Thymus (tissue), 11 donors: Measurements from ENCODE around the gene GPR4. TPM values are rescaled to one million over a fixed set of nuclear protein-coding genes. Genes with fewer than 3 reads are reported as not detected.

ENCODE experiments used
- DNase-seq, 9 donors: peaks; one replicate each; pipeline ENCODE4 v3.0.0-alpha.2; 2013; ENCODE audit warnings: low spot score in 9 of 9, low read depth in 6 of 9, missing footprints in 1 of 9
- H3K27ac ChIP-seq, 2 donors: one replicate each; pipeline ENCODE4 v1.5.1; 2013; ENCODE audit warnings: control low read depth in 1 of 2, low read depth in 1 of 2, low read length in 1 of 2, mild to moderate bottlenecking in 1 of 2, moderate library complexity in 1 of 2
- H3K27me3 ChIP-seq, 2 donors: one replicate each; pipeline ENCODE4 v1.5.1; 2013; ENCODE audit warnings: low read length in 1 of 2; ENCODE audit not compliant: control insufficient read depth in 2 of 2, insufficient read depth in 1 of 2
- H3K36me3 ChIP-seq, 2 donors: one replicate each; pipeline ENCODE4 v1.5.1; 2013; ENCODE audit warnings: low read length in 1 of 2, mild to moderate bottlenecking in 1 of 2, moderate library complexity in 1 of 2; ENCODE audit not compliant: control insufficient read depth in 2 of 2, insufficient read depth in 2 of 2
- H3K4me1 ChIP-seq, 2 donors: one replicate each; pipeline ENCODE4 v1.5.1; 2013; ENCODE audit warnings: low read length in 2 of 2; ENCODE audit not compliant: control insufficient read depth in 2 of 2, insufficient read depth in 2 of 2
- H3K4me3 ChIP-seq, 2 donors: one replicate each; pipeline ENCODE4 v1.5.1; 2013; ENCODE audit warnings: low read length in 2 of 2, control low read depth in 1 of 2, mild to moderate bottlenecking in 1 of 2
- H3K9me3 ChIP-seq, 2 donors: one replicate each; pipeline ENCODE4 v1.5.1; 2013; ENCODE audit warnings: low read length in 1 of 2, mild to moderate bottlenecking in 1 of 2; ENCODE audit not compliant: control insufficient read depth in 2 of 2, insufficient read depth in 1 of 2
- WGBS: extraction: QIAGEN DNeasy Blood & Tissue Kit; methylation state at CpG from one replicate; pipeline ENCODE4 v1.1.7; 2013; 5-methylcytosine and 5-hydroxymethylcytosine counted together
- polyA plus RNA-seq: library from polyadenylated mRNA; stranded (reverse); fragments of 200-250 nt; gene quantifications from one replicate; pipeline ENCODE4 v1.2.3, GENCODE V29; 2013
- total RNA-seq: library from RNA; stranded (reverse); fragments of 120-200 nt; gene quantifications from one replicate; pipeline ENCODE4 v1.2.4, GENCODE V29; 2013
- donor health status: healthy.

GPR4 gene
- total and polyA plus RNA-seq, 2 donors, result 0.09 to 1.3 TPM

- no peak for DNase-seq
- Histone ChIP-seq H3K4me3 (no peak overlapping the region), H3K9me3 (peaks cover 2% of the 10 kb centered on the region in 2 donors), H3K27ac (no peak overlapping the region), H3K4me1 (peaks cover 0 to 6% of the 10 kb centered on the region in 2 donors), H3K36me3 (peaks cover 28 to 34% of the 10 kb centered on the region in 2 donors), H3K27me3 (peaks cover 0 to 14% of the 10 kb centered on the region in 2 donors)
- WGBS, result 98% methylated on average over 6 of the region's 6 CpGs
Measured at GRCh38 chr19:45608948-45609347, 6.9 kb upstream of the GPR4 start.

GRCh38 chr19:45607071-45608029 lies 5.3 kb upstream of the GPR4 start:
- WGBS, result 29% methylated on average over 28 of the region's 28 CpGs
- no peak overlapping the region for H3K27ac ChIP-seq
- no peak overlapping the region for H3K4me3 ChIP-seq
- H3K27me3 ChIP-seq, result peaks cover 10 to 29% of the 10 kb centered on the region in 2 donors
- H3K4me1 ChIP-seq, result peaks cover 0 to 6% of the 10 kb centered on the region in 2 donors
- H3K36me3 ChIP-seq, result peaks cover 15 to 18% of the 10 kb centered on the region in 2 donors
- H3K9me3 ChIP-seq, result peaks cover 2% of the 10 kb centered on the region in 2 donors
- DNase-seq, result peak in 3 of 9 donors; percentile 15 to 44 (median 32)

GRCh38 chr19:45601115-45601514 lies 897 bp downstream of the GPR4 start:
- no peak overlapping the region for H3K27ac ChIP-seq
- peaks cover 0 to 2% of the 10 kb centered on the region in 2 donors for H3K4me1 ChIP-seq
- peaks cover 60 to 87% of the 10 kb centered on the region in 2 donors for H3K27me3 ChIP-seq
- 35% methylated on average over 10 of the region's 10 CpGs for WGBS
- H3K9me3 ChIP-seq, result no peaks in the 10 kb centered on the region
- no peak for DNase-seq
- H3K4me3 ChIP-seq, result no peak overlapping the region
- no peaks in the 10 kb centered on the region for H3K36me3 ChIP-seq

GRCh38 chr19:45600340-45600885 lies 1.6 kb downstream of the GPR4 start:
- no peaks in the 10 kb centered on the region for H3K36me3 ChIP-seq
- peaks cover 60 to 92% of the 10 kb centered on the region in 2 donors for H3K27me3 ChIP-seq
- H3K9me3 ChIP-seq, result no peaks in the 10 kb centered on the region
- DNase-seq, result no peak
- H3K4me3 ChIP-seq, result no peak overlapping the region
- H3K27ac ChIP-seq, result no peak overlapping the region
- WGBS, result 53% methylated on average over 5 of the region's 5 CpGs
- peaks cover 0 to 2% of the 10 kb centered on the region in 2 donors for H3K4me1 ChIP-seq

- DNase-seq, result no peak
- H3K27me3 ChIP-seq, result peaks cover 60 to 93% of the 10 kb centered on the region in 2 donors
- 8% methylated on average over 13 of the region's 13 CpGs for WGBS
- no peaks in the 10 kb centered on the region for H3K36me3 ChIP-seq
- no peaks in the 10 kb centered on the region for H3K9me3 ChIP-seq
- peaks cover 0 to 2% of the 10 kb centered on the region in 2 donors for H3K4me1 ChIP-seq
- H3K4me3 ChIP-seq, result no peak overlapping the region
- no peak overlapping the region for H3K27ac ChIP-seq
Measured at GRCh38 chr19:45599286-45599685, 2.7 kb downstream of the GPR4 start.

- H3K27me3 ChIP-seq, result peaks cover 60 to 86% of the 10 kb centered on the region in 2 donors
- no peaks in the 10 kb centered on the region for H3K36me3 ChIP-seq
- DNase-seq, result no peak
- WGBS, result 2% methylated on average over 22 of the region's 22 CpGs
- H3K4me3 ChIP-seq, result no peak overlapping the region
- no peaks in the 10 kb centered on the region for H3K9me3 ChIP-seq
- H3K4me1 ChIP-seq, result peaks cover 0 to 2% of the 10 kb centered on the region in 2 donors
- H3K27ac ChIP-seq, result no peak overlapping the region
Measured at GRCh38 chr19:45598267-45599001, 3.6 kb downstream of the GPR4 start.

GRCh38 chr19:45597425-45598111 lies 4.4 kb downstream of the GPR4 start:
- Histone ChIP-seq H3K4me1 (peaks cover 0 to 2% of the 10 kb centered on the region in 2 donors), H3K9me3 (no peaks in the 10 kb centered on the region), H3K27ac (no peak overlapping the region), H3K4me3 (no peak overlapping the region), H3K27me3 (peaks cover 53 to 83% of the 10 kb centered on the region in 2 donors), H3K36me3 (no peaks in the 10 kb centered on the region)
- WGBS, result 38% methylated on average over 5 of the region's 5 CpGs
- no peak for DNase-seq

GRCh38 chr19:45595814-45596213 lies 6.2 kb downstream of the GPR4 start:
- 89% methylated on average over 6 of the region's 6 CpGs for WGBS

More at GRCh38 chr19:45595814-45596213, 6.2 kb downstream of the GPR4 start:
- H3K4me1 ChIP-seq, result peaks cover 0 to 2% of the 10 kb centered on the region in 2 donors
- H3K4me3 ChIP-seq, result no peak overlapping the region
- peaks cover 43 to 83% of the 10 kb centered on the region in 2 donors for H3K27me3 ChIP-seq
- peaks cover 1 to 4% of the 10 kb centered on the region in 2 donors for H3K9me3 ChIP-seq
- DNase-seq, result no peak
- H3K36me3 ChIP-seq, result no peaks in the 10 kb centered on the region
- H3K27ac ChIP-seq, result no peak overlapping the region
